Measurements from ENCODE around the gene SPINK7.

GRCh38 chr5:148314187-148314586 lies 2.0 kb downstream of the SPINK7 start:
- no peak for TF ChIP-seq CTCF (IDR thresholded peaks at IDR 0.05)
- no peak for TF ChIP-seq POLR2A (IDR thresholded peaks at IDR 0.05)
